Measurements from ENCODE around the gene MYH14.

GRCh38 chr19:50320051-50320450, 116.6 kb downstream of the MYH14 start:
- TF ChIP-seq POLR2A (IDR thresholded peaks at IDR 0.05) (no peak), CTCF (IDR thresholded peaks at IDR 0.05 in 4 of 5, conservative IDR thresholded peaks at IDR 0.05 in 1 of 5) (no peak)
